SJSA1 (cell line): ENCODE data around the gene GPR137. TPM values are rescaled to one million over a fixed set of nuclear protein-coding genes. Genes with fewer than 3 reads are reported as not detected.
"Not testable (repeated sequence)": the region's sequence is repeated elsewhere in the genome, so short reads cannot be mapped to it uniquely, and the experiment has no call there.

Source experiments
- DNase-seq, 2 experiments: peaks; one replicate each; pipeline ENCODE4 v3.0.0-alpha.2; 2015 to 2020; ENCODE audit warnings: low spot score in 2 of 2, low read depth in 1 of 2
- H3K27ac ChIP-seq: fragments of 250-450 bp; sonication (Bioruptor Pico); 2 replicates; pipeline ENCODE4 v1.5.1; 2020; ENCODE audit warnings: mild to moderate bottlenecking, moderate library complexity
- H3K27me3 ChIP-seq: fragments of 250-450 bp; sonication (Bioruptor Pico); replicated peaks from 2 replicates; pipeline ENCODE4 v1.5.1; 2020; ENCODE audit warnings: mild to moderate bottlenecking, moderate library complexity
- H3K36me3 ChIP-seq: fragments of 250-450 bp; sonication (Bioruptor Pico); 2 replicates; pipeline ENCODE4 v1.5.1; 2020; ENCODE audit warnings: mild to moderate bottlenecking
- H3K4me1 ChIP-seq: fragments of 250-450 bp; sonication (Bioruptor Pico); replicated peaks from 2 replicates; pipeline ENCODE4 v1.6.1; 2021; ENCODE audit warnings: mild to moderate bottlenecking
- H3K4me3 ChIP-seq: fragments of 250-450 bp; sonication (Bioruptor Pico); 2 replicates; pipeline ENCODE4 v1.5.1; 2020; ENCODE audit warnings: mild to moderate bottlenecking
- H3K9me3 ChIP-seq: fragments of 250-450 bp; sonication (Bioruptor Pico); replicated peaks from 2 replicates; pipeline ENCODE4 v1.5.1; 2020; ENCODE audit warnings: mild to moderate bottlenecking
- total RNA-seq: library from RNA; depleted of rRNA; stranded (reverse); fragments of >200 nt; shearing (Covaris generic); gene quantifications from 2 replicates; pipeline ENCODE4 v1.2.3, GENCODE V29; 2014

GPR137 gene
- total RNA-seq, 1 experiment from 2014 or later: 25.4 TPM

DNA sequence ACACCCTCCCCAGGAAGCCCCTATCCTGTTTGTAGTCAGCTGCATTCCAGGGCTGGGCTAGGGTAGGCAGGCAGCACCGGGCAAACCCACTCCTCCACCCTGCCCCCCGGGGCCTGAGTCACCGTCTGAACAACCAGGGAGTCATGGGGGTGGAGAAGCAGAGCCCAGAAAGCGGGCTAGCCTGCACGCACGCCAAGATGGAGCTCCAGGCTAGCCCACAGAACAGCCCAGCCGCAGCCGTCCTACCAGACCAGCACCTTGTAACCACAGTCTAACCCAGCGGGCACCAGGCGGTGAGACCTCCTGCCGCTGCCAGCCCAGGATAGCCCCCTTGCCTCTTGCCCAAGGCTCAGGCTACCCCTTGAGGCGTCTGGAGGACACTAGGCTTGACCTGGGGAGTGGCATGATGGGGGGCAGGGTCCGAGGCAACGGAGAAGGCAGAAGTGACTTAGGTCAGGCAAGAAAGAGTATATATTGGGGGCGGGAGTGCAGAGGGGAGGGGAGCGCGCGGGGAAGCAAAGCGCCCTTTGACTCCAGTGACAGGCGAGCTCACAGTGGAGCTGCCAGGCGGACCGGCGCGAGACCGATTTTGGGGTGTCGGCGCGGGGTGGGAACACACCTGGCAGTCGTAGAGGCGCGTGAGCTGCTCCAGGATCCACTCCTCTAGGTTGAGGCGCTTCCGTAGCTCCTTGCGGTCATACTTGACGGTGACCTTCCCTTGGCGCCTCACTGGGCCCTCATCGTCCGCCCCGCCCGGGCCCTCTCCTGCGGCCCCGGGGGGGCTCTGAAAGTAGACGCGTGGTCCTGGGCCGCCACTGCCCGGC lies 39.6 kb upstream of the GPR137 start:
- H3K27ac ChIP-seq: peak overlapping the region; percentile 68
- no peaks in the 10 kb centered on the region for H3K27me3 ChIP-seq
- peaks cover 44% of the 10 kb centered on the region for H3K36me3 ChIP-seq
- H3K9me3 ChIP-seq: no peaks in the 10 kb centered on the region
- peak overlapping the region; percentile 79 for H3K4me3 ChIP-seq
- H3K4me1 ChIP-seq: peaks cover 52% of the 10 kb centered on the region
- peak; percentile 91 to 99 for DNase-seq

GRCh38 chr11:64246621-64246870 lies 39.1 kb upstream of the GPR137 start:
- not testable (repeated sequence) for H3K27me3 ChIP-seq, DNase-seq, H3K9me3 ChIP-seq
- peaks cover 56% of the 10 kb centered on the region for H3K4me1 ChIP-seq
- peaks cover 45% of the 10 kb centered on the region for H3K36me3 ChIP-seq
- peak overlapping the region; percentile 68; the same call in 1 of the 2 replicates for H3K27ac ChIP-seq
- H3K4me3 ChIP-seq: peak overlapping the region; percentile 79

- Histone ChIP-seq H3K27ac (peak within 1 kb of the TSS; percentile 68), H3K4me1 (peaks cover 56% of the 10 kb centered on the region), H3K36me3 (peaks cover 48% of the 10 kb centered on the region), H3K4me3 (peak within 1 kb of the TSS; percentile 79), H3K9me3 (peaks cover 3% of the 10 kb centered on the region; the same call in 1 of the 2 replicates), H3K27me3 (no peaks in the 10 kb centered on the region)
- peak; percentile 90 to 97 for DNase-seq
Observed at GRCh38 chr11:64246871-64247728, 38.5 kb upstream of the GPR137 start, which contains the start of gene PPP1R14B. Gene PPP1R14B, minus strand, starts transcription at chr11:64246943. Its CDS starts 270 bp downstream, at chr11:64246673.

- DNase-seq: no peak
- peaks cover 55% of the 10 kb centered on the region for H3K4me1 ChIP-seq
- H3K4me3 ChIP-seq: peak overlapping the region; percentile 79
- no peak overlapping the region for H3K27ac ChIP-seq
- peaks cover 3% of the 10 kb centered on the region; the same call in 1 of the 2 replicates for H3K9me3 ChIP-seq
- H3K36me3 ChIP-seq: peaks cover 40% of the 10 kb centered on the region
- no peaks in the 10 kb centered on the region for H3K27me3 ChIP-seq
Observed at GRCh38 chr11:64247729-64248531, 37.7 kb upstream of the GPR137 start.

GRCh38 chr11:64248578-64248977 lies 37.1 kb upstream of the GPR137 start:
- no peak for DNase-seq
- H3K9me3 ChIP-seq: peaks cover 3% of the 10 kb centered on the region; the same call in 1 of the 2 replicates
- H3K27ac ChIP-seq: no peak overlapping the region
- H3K4me3 ChIP-seq: no peak overlapping the region
- peaks cover 52% of the 10 kb centered on the region for H3K4me1 ChIP-seq
- H3K36me3 ChIP-seq: peaks cover 33% of the 10 kb centered on the region
- no peaks in the 10 kb centered on the region for H3K27me3 ChIP-seq

GRCh38 chr11:64249038-64249437 lies 36.6 kb upstream of the GPR137 start:
- Histone ChIP-seq H3K27ac (no peak overlapping the region), H3K4me1 (peaks cover 53% of the 10 kb centered on the region), H3K27me3 (no peaks in the 10 kb centered on the region), H3K9me3 (peaks cover 3% of the 10 kb centered on the region; the same call in 1 of the 2 replicates), H3K36me3 (peaks cover 30% of the 10 kb centered on the region), H3K4me3 (no peak overlapping the region)
- DNase-seq: no peak

DNA sequence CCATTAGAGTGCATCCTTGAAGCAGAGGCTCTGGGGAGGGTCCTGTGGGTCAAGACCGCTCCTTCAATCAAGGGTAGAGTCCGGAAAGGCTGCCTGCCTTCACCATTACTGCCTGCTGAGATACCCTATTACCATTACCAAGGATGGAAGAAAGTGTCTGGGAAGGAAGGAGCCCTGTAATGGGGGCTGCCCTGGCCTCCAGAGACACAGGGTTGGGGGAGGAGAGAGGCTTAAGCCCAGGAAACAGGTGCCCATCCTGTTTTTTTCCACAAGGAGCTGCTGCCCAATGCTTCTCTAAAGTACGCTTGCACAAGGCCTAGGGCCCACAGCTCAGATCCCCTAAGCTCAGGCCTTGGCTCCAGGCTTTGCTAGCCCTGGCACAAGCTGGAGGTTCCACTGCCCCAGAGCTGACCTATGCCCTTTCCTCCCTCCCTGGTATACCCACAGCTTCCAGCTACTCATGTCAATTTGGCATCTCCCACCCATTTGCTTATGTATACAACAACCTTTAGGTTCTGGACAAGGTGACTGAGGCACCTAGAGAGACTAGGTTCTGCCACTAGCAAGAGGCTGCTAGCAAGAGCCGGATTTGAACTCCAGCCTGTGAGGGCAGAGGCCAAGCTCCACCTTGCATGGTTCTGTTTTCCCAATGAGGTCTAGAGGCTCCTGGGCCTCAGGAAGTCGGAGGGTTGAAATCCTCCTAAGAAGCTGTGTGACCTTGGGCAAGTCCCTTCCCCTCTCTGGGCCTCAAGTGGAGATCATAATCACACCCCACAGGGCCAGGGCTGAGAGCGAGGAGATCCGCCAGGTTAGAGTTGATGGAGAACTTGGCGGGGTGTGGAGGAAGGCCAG lies 35.9 kb upstream of the GPR137 start:
- H3K4me3 ChIP-seq: no peak overlapping the region
- H3K36me3 ChIP-seq: peaks cover 31% of the 10 kb centered on the region
- peaks cover 53% of the 10 kb centered on the region for H3K4me1 ChIP-seq
- peaks cover 3% of the 10 kb centered on the region; the same call in 1 of the 2 replicates for H3K9me3 ChIP-seq
- H3K27ac ChIP-seq: no peak overlapping the region
- DNase-seq: no peak
- no peaks in the 10 kb centered on the region for H3K27me3 ChIP-seq

GRCh38 chr11:64250415-64251015 lies 35.1 kb upstream of the GPR137 start:
- H3K27ac ChIP-seq: no peak overlapping the region
- H3K27me3 ChIP-seq: no peaks in the 10 kb centered on the region
- peaks cover 46% of the 10 kb centered on the region for H3K4me1 ChIP-seq
- H3K36me3 ChIP-seq: peaks cover 31% of the 10 kb centered on the region
- H3K4me3 ChIP-seq: peak overlapping the region; percentile 95
- DNase-seq: no peak
- H3K9me3 ChIP-seq: peaks cover 3% of the 10 kb centered on the region; the same call in 1 of the 2 replicates

DNA sequence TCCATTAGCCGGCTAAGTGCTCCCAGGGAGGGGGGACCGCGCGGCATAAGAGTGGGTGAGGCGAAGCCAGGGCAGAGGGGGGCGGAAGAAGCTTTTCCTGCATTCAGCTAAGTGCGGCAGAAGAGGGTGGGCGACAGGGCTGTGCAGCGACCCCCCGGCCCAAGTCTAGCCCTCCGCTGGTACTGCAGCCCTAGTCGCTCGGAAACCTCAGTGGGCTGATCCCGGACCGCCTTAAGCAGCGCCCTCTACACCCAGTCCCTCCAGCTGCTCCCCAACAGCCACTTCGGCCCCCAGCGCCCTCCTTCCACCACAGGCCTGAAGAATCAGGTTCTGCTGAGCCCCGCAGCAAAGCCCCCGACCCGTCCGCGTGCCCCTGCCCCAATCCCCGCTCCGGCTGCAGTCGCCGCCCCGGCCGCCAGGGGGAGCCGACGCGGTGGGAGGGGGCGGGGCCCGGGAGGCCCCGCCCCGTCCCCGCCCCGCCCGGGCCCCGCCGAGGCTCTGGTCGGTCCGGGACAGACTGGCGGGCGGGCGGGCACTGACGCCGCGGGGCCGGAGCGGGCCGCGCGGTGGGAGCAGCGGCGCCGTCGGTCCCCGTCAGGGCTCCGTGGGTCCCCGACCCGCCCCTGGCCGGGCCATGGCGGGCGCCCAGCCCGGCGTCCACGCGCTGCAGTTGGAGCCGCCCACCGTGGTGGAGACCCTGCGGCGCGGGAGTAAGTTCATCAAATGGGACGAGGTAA lies 34.5 kb upstream of the GPR137 start, which contains the start of gene PLCB3:
Gene PLCB3, plus strand, starts transcription at position 515 of the 737 bp plus-strand sequence. Its CDS starts 120 bp downstream, at position 635.
- H3K4me1 ChIP-seq: peaks cover 39% of the 10 kb centered on the region
- no peaks in the 10 kb centered on the region for H3K27me3 ChIP-seq
- peak within 1 kb of the TSS; percentile 37 for H3K27ac ChIP-seq
- peak within 1 kb of the TSS; percentile 95 for H3K4me3 ChIP-seq
- peaks cover 31% of the 10 kb centered on the region for H3K36me3 ChIP-seq
- peaks cover 3% of the 10 kb centered on the region; the same call in 1 of the 2 replicates for H3K9me3 ChIP-seq
- peak in 1 of 2 experiments; percentile 67 for DNase-seq

GRCh38 chr11:64251753-64252002 lies 34.0 kb upstream of the GPR137 start:
- H3K27me3 ChIP-seq: no peaks in the 10 kb centered on the region
- peaks cover 3% of the 10 kb centered on the region; the same call in 1 of the 2 replicates for H3K9me3 ChIP-seq
- H3K27ac ChIP-seq: peak overlapping the region; percentile 37
- peaks cover 38% of the 10 kb centered on the region for H3K4me1 ChIP-seq
- peaks cover 34% of the 10 kb centered on the region for H3K36me3 ChIP-seq
- peak overlapping the region; percentile 95 for H3K4me3 ChIP-seq
- peak in 1 of 2 experiments; percentile 43 for DNase-seq

DNA sequence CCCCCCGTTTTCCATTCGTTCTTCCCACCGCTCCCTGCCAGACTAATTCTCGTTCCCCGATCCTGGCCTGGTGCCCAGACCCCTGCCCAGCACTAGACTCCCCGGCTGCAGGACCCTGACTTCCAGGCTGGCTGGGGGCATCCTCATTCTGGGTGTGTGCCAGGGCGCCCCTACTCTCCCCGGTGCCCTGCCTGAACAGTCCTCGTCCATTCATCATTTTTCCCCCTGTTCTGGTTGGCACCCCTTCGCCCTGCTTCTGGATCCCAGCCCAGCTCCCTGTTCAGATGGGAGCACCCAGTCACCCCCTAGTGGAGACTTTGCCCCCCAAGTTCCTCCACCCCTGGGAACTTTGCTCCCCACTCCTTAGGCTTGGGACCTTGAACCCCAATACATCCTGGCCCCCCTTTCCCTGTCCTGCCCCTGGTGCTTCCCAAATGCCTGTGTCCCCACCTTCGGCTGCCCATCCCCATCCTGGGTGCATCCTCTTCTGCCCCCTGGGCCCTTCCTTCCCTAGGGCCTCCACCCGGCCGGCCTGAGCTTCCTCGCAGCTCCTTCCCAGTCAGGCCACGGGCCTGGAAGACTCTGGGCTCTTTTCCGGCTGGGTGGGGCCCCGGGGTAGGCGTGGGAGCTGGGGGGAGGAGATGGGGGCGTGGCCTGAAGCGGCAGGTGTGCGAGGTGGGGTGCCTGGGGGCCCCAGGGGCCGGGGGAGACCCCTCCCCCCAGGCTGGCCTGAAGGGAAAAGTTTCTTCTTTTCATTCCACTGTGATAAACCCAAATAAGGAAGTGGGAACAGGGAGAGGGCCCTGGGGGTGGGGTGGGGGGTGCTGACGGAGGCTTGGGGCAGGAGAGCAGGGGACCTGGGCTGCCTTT lies 33.4 kb upstream of the GPR137 start:
- Histone ChIP-seq H3K4me3 (peak overlapping the region; percentile 95), H3K36me3 (peaks cover 38% of the 10 kb centered on the region), H3K27ac (peak overlapping the region; percentile 37), H3K4me1 (peaks cover 34% of the 10 kb centered on the region), H3K9me3 (peaks cover 3% of the 10 kb centered on the region; the same call in 1 of the 2 replicates), H3K27me3 (no peaks in the 10 kb centered on the region)
- peak; percentile 57 to 74 for DNase-seq
